Endothelial cell of umbilical vein (primary cell): ENCODE results near the gene LGALS14. TPM values are rescaled to one million over a fixed set of nuclear protein-coding genes. Genes with fewer than 3 reads are reported as not detected.
"Not testable (repeated sequence)": the region's sequence is repeated elsewhere in the genome, so short reads cannot be mapped to it uniquely, and the experiment has no call there.

Experiments used
- BruUV-seq: library from RNA; stranded (reverse); fragments of 400-500 nt; replicated peaks from 2 replicates; lab custom pipeline; 2021; lab: Mats Ljungman, UMichigan
- CTCF ChIA-PET: fragments of 300-600, 350-600 bp; sonication (Branson Sonifier 250); formaldehyde crosslinking; loops from one replicate; lab custom pipeline; 2021; ENCODE audit warnings: antibody characterized with exemption, inconsistent platforms; lab: Charles Lee
- POLR2A ChIA-PET: fragments of 300-600, 350-600 bp; sonication (Branson Sonifier 250); formaldehyde crosslinking; loops from one replicate; lab custom pipeline; 2021; ENCODE audit warnings: antibody characterized with exemption, inconsistent platforms; lab: Charles Lee
- DNase-seq: peaks from one replicate; pipeline ENCODE4 v3.0.0-alpha.2; 2011; ENCODE audit warnings: low read depth, low spot score
- FAIRE-seq: peaks from 2 replicates; lab custom pipeline; 2011; peaks lifted over from hg19 to GRCh38; lab: Jason Lieb, UNC
- H2AFZ ChIP-seq: 2 replicates; pipeline ENCODE4 v1.6.0; 2012; ENCODE audit warnings: low read depth, low read length, control low read depth, inconsistent platforms
- H3K27ac ChIP-seq: 2 replicates; pipeline ENCODE4 v1.5.1; 2011; ENCODE audit warnings: low read depth, mild to moderate bottlenecking, control low read depth, low read length, moderate library complexity; ENCODE audit not compliant: insufficient read depth
- H3K27me3 ChIP-seq, 2 experiments: 2 replicates each; pipeline versions ENCODE4 v1.6.0 to v1.6.1; 2011; ENCODE audit warnings: low read length in 2 of 2, mixed read lengths in 1 of 2; ENCODE audit not compliant: control insufficient read depth in 2 of 2, insufficient read depth in 2 of 2
- H3K36me3 ChIP-seq, 2 experiments: 2 replicates in 1 of 2; 3 replicates in 1 of 2; pipeline ENCODE4 v1.5.1; 2011; ENCODE audit warnings: low read length in 2 of 2, mild to moderate bottlenecking in 1 of 2, moderate library complexity in 1 of 2; ENCODE audit not compliant: control insufficient read depth in 2 of 2, insufficient read depth in 2 of 2; ENCODE audit errors: extremely low read depth in 1 of 2
- H3K4me1 ChIP-seq: 3 replicates; pipeline ENCODE4 v1.5.1; 2011; ENCODE audit warnings: mild to moderate bottlenecking, low read length; ENCODE audit not compliant: control insufficient read depth, insufficient read depth; ENCODE audit errors: extremely low read depth
- H3K4me2 ChIP-seq: 2 replicates; pipeline ENCODE4 v1.6.1; 2011; ENCODE audit warnings: low read length, control low read depth, mixed read lengths; ENCODE audit not compliant: insufficient read depth
- H3K4me3 ChIP-seq, 3 experiments: fragments of 200-600 bp in 1 of 3; sonication (generic), shearing (Covaris generic) in 1 of 3; replicated peaks in 1 of 3; 2 replicates each; pipeline ENCODE4 v1.5.1; 2011 to 2016; ENCODE audit warnings: control low read depth in 3 of 3, low read length in 3 of 3, mild to moderate bottlenecking in 2 of 3, inconsistent platforms in 1 of 3, low read depth in 1 of 3, moderate library complexity in 1 of 3; ENCODE audit not compliant: insufficient read depth in 1 of 3
- H3K79me2 ChIP-seq: 2 replicates; pipeline ENCODE4 v1.6.0; 2012; ENCODE audit warnings: low read length, inconsistent platforms; ENCODE audit not compliant: control insufficient read depth, insufficient read depth
- H3K9ac ChIP-seq: replicated peaks from 2 replicates; pipeline ENCODE3; 2011; ENCODE audit warnings: low read length, control low read depth; ENCODE audit not compliant: insufficient read depth; ENCODE audit errors: extremely low read depth
- H3K9me1 ChIP-seq: replicated peaks from 3 replicates; pipeline ENCODE4 v1.6.0; 2011; ENCODE audit warnings: mild to moderate bottlenecking, low read length; ENCODE audit not compliant: control insufficient read depth, insufficient read depth; ENCODE audit errors: extremely low read depth
- H3K9me3 ChIP-seq: replicated peaks from 2 replicates; pipeline ENCODE4 v1.5.1; 2012; ENCODE audit warnings: low read length, inconsistent platforms; ENCODE audit not compliant: control insufficient read depth, insufficient read depth
- H4K20me1 ChIP-seq: replicated peaks from 2 replicates; pipeline ENCODE3; 2011; ENCODE audit warnings: mild to moderate bottlenecking, low read length; ENCODE audit not compliant: control insufficient read depth, insufficient read depth; ENCODE audit errors: extremely low read depth
- EZH2 ChIP-seq: IDR thresholded peaks from 2 replicates; pipeline ENCODE4 v1.6.1; 2012; ENCODE audit warnings: borderline replicate concordance, low read depth, mild to moderate bottlenecking, moderate library complexity, low read length, inconsistent platforms; ENCODE audit not compliant: severe bottlenecking
- FOS ChIP-seq: IDR thresholded peaks from 2 replicates; pipeline ENCODE4 v1.6.1; 2011; ENCODE audit warnings: mild to moderate bottlenecking, low read length, moderate library complexity, borderline replicate concordance; ENCODE audit not compliant: insufficient read depth
- JUN ChIP-seq: IDR thresholded peaks from 2 replicates; pipeline ENCODE4 v1.6.1; 2011; ENCODE audit warnings: borderline replicate concordance, low read depth; ENCODE audit not compliant: insufficient read length, insufficient read depth
- MYC ChIP-seq: IDR thresholded peaks from one replicate; pipeline ENCODE4 v1.6.1; 2011; ENCODE audit warnings: mild to moderate bottlenecking, low read depth, low read length
- POLR2A ChIP-seq: IDR thresholded peaks from 2 replicates; pipeline ENCODE4 v1.6.1; 2012; ENCODE audit warnings: low read depth, mild to moderate bottlenecking, control low read depth, low read length
- POLR2AphosphoS5 ChIP-seq: IDR thresholded peaks from 2 replicates; pipeline ENCODE4 v1.6.1; 2012; ENCODE audit warnings: low read depth, mild to moderate bottlenecking, control low read depth, low read length, moderate library complexity; ENCODE audit not compliant: insufficient read depth
- dilution Hi-C: fragments of 300-500 bp; cut with MboI; formaldehyde crosslinking; loops from one replicate; pipeline ENCODE4 v1.15.0; 2019; ENCODE audit warnings: low sequenced_read_pairs; ENCODE audit not compliant: extremely low pct_ligation_motif_present
- intact Hi-C: fragments of 100-400 bp; cut with micrococcal nuclease; formaldehyde crosslinking; loops from one replicate; pipeline ENCODE4 v1.10.0; 2022
- polyA plus RNA-seq, 4 experiments: library from polyadenylated mRNA; depleted of rRNA in 3 of 4; stranded (reverse) in 3 of 4; unstranded in 1 of 4; fragments of >200 nt; gene quantifications; 2 replicates each; pipeline versions ENCODE4 v1.2.1 to v1.2.3, GENCODE V29; 2011 to 2012; ENCODE audit warnings: missing spikeins in 1 of 4
- total RNA-seq: library from RNA; stranded (reverse); gene quantifications from 2 replicates; pipeline ENCODE4 v1.2.3, GENCODE V29; 2021
- TF ChIP-seq, protein P1 (sequence below): IDR thresholded peaks from 2 replicates; pipeline ENCODE4 v1.6.1; 2011; ENCODE audit not compliant: insufficient read depth, insufficient read length
- TF ChIP-seq, protein P2 (sequence below), 2 donors: IDR thresholded peaks; 1 replicate in 1 of 2; 2 replicates in 1 of 2; pipeline ENCODE4 v1.5.1; 2011; ENCODE audit warnings: low read length in 2 of 2, mild to moderate bottlenecking in 2 of 2, moderate library complexity in 2 of 2, control low read depth in 1 of 2, inconsistent platforms in 1 of 2, low read depth in 1 of 2; ENCODE audit not compliant: insufficient read depth in 1 of 2; ENCODE audit errors: extremely low read depth in 1 of 2

The LGALS14 gene
- total and polyA plus RNA-seq, 2 donors (not counting 3 experiments of a cell fraction or from before 2014, with no cell fraction given): not detected

- H3K27me3 ChIP-seq: peaks cover 3 to 5% of the 10 kb centered on the region in 2 experiments
- DNase-seq (no peak), FAIRE-seq (no peak)
- CTCF ChIA-PET: interaction anchor here (0.9 to 4.6 kb wide), 9 partner anchors 119 to 232 kb away, joined by 3 to 78 read pairs (median 4); no protein-coding TSS in a partner anchor
- H3K9me3 ChIP-seq: no peaks in the 10 kb centered on the region
- intact Hi-C loops: loop anchor here (1.0 kb wide), 1 partner anchor 121 kb away; no protein-coding TSS in a partner anchor
- no peaks in the 10 kb centered on the region for H3K36me3 ChIP-seq
- H3K9me1 ChIP-seq: no peaks in the 10 kb centered on the region
- H3K4me2 ChIP-seq: no peak overlapping the region
- H3K79me2 ChIP-seq: no peaks in the 10 kb centered on the region
- no TSS peak for BruUV-seq
- no peak overlapping the region for H3K27ac ChIP-seq
- POLR2A ChIA-PET: no interaction called here
- dilution Hi-C loops: loop anchor here (10.0 kb wide), 1 partner anchor 108 kb away; no protein-coding TSS in a partner anchor
- H3K4me3 ChIP-seq: no peak overlapping the region
- H3K4me1 ChIP-seq: no peaks in the 10 kb centered on the region
- no peak overlapping the region for H2AFZ ChIP-seq
- TF ChIP-seq MYC (no peak), JUN (no peak), POLR2A (no peak), POLR2AphosphoS5 (no peak), FOS (no peak), EZH2 (no peak)
- TF ChIP-seq, protein P1, sequence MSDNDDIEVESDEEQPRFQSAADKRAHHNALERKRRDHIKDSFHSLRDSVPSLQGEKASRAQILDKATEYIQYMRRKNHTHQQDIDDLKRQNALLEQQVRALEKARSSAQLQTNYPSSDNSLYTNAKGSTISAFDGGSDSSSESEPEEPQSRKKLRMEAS: no peak
- TF ChIP-seq, protein P2, sequence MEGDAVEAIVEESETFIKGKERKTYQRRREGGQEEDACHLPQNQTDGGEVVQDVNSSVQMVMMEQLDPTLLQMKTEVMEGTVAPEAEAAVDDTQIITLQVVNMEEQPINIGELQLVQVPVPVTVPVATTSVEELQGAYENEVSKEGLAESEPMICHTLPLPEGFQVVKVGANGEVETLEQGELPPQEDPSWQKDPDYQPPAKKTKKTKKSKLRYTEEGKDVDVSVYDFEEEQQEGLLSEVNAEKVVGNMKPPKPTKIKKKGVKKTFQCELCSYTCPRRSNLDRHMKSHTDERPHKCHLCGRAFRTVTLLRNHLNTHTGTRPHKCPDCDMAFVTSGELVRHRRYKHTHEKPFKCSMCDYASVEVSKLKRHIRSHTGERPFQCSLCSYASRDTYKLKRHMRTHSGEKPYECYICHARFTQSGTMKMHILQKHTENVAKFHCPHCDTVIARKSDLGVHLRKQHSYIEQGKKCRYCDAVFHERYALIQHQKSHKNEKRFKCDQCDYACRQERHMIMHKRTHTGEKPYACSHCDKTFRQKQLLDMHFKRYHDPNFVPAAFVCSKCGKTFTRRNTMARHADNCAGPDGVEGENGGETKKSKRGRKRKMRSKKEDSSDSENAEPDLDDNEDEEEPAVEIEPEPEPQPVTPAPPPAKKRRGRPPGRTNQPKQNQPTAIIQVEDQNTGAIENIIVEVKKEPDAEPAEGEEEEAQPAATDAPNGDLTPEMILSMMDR (IDR thresholded peaks at IDR 0.05; ENCODE audit: extremely low read depth in 1 of 2, insufficient read depth in 1 of 2, low read depth in 1 of 2, low read length in 2 of 2): no peak
- H4K20me1 ChIP-seq: no peaks in the 10 kb centered on the region
- no peak overlapping the region for H3K9ac ChIP-seq
Measured at GRCh38 chr19:39672473-39672872, 31.8 kb upstream of the LGALS14 start.

- CTCF ChIA-PET: interaction anchor here (2.6 to 4.6 kb wide), 3 partner anchors 120 to 233 kb away, joined by 17 to 78 read pairs (median 17); no protein-coding TSS in a partner anchor
- H3K4me1 ChIP-seq, H2AFZ ChIP-seq, H3K9ac ChIP-seq, H3K27ac ChIP-seq, BruUV-seq, POLR2A ChIA-PET, H3K4me3 ChIP-seq, DNase-seq, H3K9me3 ChIP-seq, H3K79me2 ChIP-seq, H3K27me3 ChIP-seq, intact Hi-C loops, H3K36me3 ChIP-seq, H3K4me2 ChIP-seq, H4K20me1 ChIP-seq, H3K9me1 ChIP-seq: not testable (repeated sequence)
- peak; percentile 58 for FAIRE-seq
- dilution Hi-C loops: loop anchor here (10.0 kb wide), 1 partner anchor 109 kb away; no protein-coding TSS in a partner anchor
Measured at GRCh38 chr19:39673862-39674261, 30.4 kb upstream of the LGALS14 start.
